GM21576 (cell line): Measurements from ENCODE around the gene RNF123.
A peak's percentile ranks its signal among the peaks of the same experiment; 100 is the strongest.

Experiments used
- ATAC-seq: cut with Tn5 transposase; IDR thresholded peaks from one replicate; pipeline ENCODE4 v1.9.1; 2021; ENCODE audit warnings: mild to moderate bottlenecking, moderate library complexity; ENCODE audit not compliant: unreplicated experiment

Gene RNF123

GRCh38 chr3:49700453-49701128 is 11.2 kb downstream of the RNF123 start:
- ATAC-seq = no peak

- no peak for ATAC-seq
Observed at GRCh38 chr3:49701388-49702077, 12.2 kb downstream of the RNF123 start.

- ATAC-seq = no peak
Observed at GRCh38 chr3:49702672-49703071, 13.3 kb downstream of the RNF123 start.

GRCh38 chr3:49703443-49703927 is 14.1 kb downstream of the RNF123 start:
- peak; percentile 58 for ATAC-seq

- no peak for ATAC-seq
Observed at GRCh38 chr3:49703956-49704355, 14.6 kb downstream of the RNF123 start.

- no peak for ATAC-seq
Observed at GRCh38 chr3:49704629-49705028, 15.3 kb downstream of the RNF123 start.

- no peak for ATAC-seq
Observed at GRCh38 chr3:49705390-49705960, 16.1 kb downstream of the RNF123 start.

GRCh38 chr3:49706456-49707112 is 17.2 kb downstream of the RNF123 start:
- ATAC-seq = no peak

GRCh38 chr3:49707113-49707480 is 17.7 kb downstream of the RNF123 start:
- ATAC-seq = no peak

GRCh38 chr3:49709852-49710251 is 20.5 kb downstream of the RNF123 start:
- no peak for ATAC-seq

GRCh38 chr3:49711489-49711888 is 22.1 kb downstream of the RNF123 start:
- no peak for ATAC-seq

- no peak for ATAC-seq
Observed at GRCh38 chr3:49712166-49712565, 22.8 kb downstream of the RNF123 start.

- ATAC-seq = no peak
Observed at GRCh38 chr3:49712631-49713317, 23.4 kb downstream of the RNF123 start.

- no peak for ATAC-seq
Observed at GRCh38 chr3:49713336-49714105, 24.2 kb downstream of the RNF123 start.

- ATAC-seq = no peak
Observed at GRCh38 chr3:49714728-49715550, 25.6 kb downstream of the RNF123 start.

- no peak for ATAC-seq
Observed at GRCh38 chr3:49715611-49716121, 26.3 kb downstream of the RNF123 start.

GRCh38 chr3:49716169-49716568 is 26.8 kb downstream of the RNF123 start:
- no peak for ATAC-seq

- ATAC-seq = no peak
Observed at GRCh38 chr3:49716691-49717210, 27.4 kb downstream of the RNF123 start.
